Vagina (tissue), 2 donors: Measurements from ENCODE around the gene IL36A. TPM values are rescaled to one million over a fixed set of nuclear protein-coding genes. Genes with fewer than 3 reads are reported as not detected.

ENCODE experiments used
- DNase-seq, 2 donors: peaks; one replicate each; pipeline ENCODE4 v3.0.0-alpha.2; 2017; ENCODE audit errors: extremely low spot score in 2 of 2
- H3K27ac ChIP-seq: fragments of 200-600 bp; sonication (generic); one replicate; pipeline ENCODE4 v1.5.1; 2019
- H3K27me3 ChIP-seq: fragments of 200-600 bp; sonication (generic); one replicate; pipeline ENCODE4 v1.5.1; 2019
- H3K36me3 ChIP-seq, 2 donors: fragments of 200-600 bp; sonication (generic); one replicate each; pipeline ENCODE4 v1.5.1; 2017 to 2019
- H3K4me1 ChIP-seq: fragments of 200-600 bp; sonication (generic); one replicate; pipeline ENCODE4 v1.5.1; 2019
- H3K4me3 ChIP-seq, 2 donors: fragments of 200-600 bp; sonication (generic); 1 replicate in 1 of 2; 2 replicates in 1 of 2; pipeline ENCODE4 v1.5.1; 2016 to 2019
- H3K9me3 ChIP-seq: fragments of 200-600 bp; sonication (generic); one replicate; pipeline ENCODE4 v1.5.1; 2019
- POLR2A ChIP-seq, 2 donors: fragments of 450-650 bp; IDR thresholded peaks; one replicate each; pipeline ENCODE4 v1.6.1; 2017; ENCODE audit warnings: antibody characterized with exemption in 2 of 2, mild to moderate bottlenecking in 2 of 2, moderate library complexity in 2 of 2
- POLR2AphosphoS5 ChIP-seq, 2 donors: sonication (generic); formaldehyde crosslinking; IDR thresholded peaks; one replicate each; pipeline ENCODE4 v1.9.0; 2017; ENCODE audit warnings: antibody characterized with exemption in 2 of 2, mild to moderate bottlenecking in 2 of 2, low read depth in 1 of 2; ENCODE audit not compliant: insufficient read depth in 1 of 2
- intact Hi-C: fragments of 100-400 bp; cut with DNase I; formaldehyde crosslinking; loops from one replicate; pipeline ENCODE4 v1.15.1; 2023
- total RNA-seq: library from RNA; depleted of rRNA; stranded (reverse); fragments of >200 nt; gene quantifications from one replicate; pipeline ENCODE4 v1.2.3, GENCODE V29; 2016
- TF ChIP-seq, protein P1 (sequence below), 3 experiments: fragments of 450-650 bp in 2 of 3; fragments of 200-600 bp in 1 of 3; sonication (generic) in 1 of 3; IDR thresholded peaks; one replicate each; pipeline ENCODE4 v1.5.1; 2017 to 2019; ENCODE audit warnings: antibody characterized with exemption in 3 of 3, mild to moderate bottlenecking in 2 of 3, moderate library complexity in 2 of 3

IL36A gene
- total RNA-seq, 1 donor from 2014 or later = 2.7 TPM

DNA sequence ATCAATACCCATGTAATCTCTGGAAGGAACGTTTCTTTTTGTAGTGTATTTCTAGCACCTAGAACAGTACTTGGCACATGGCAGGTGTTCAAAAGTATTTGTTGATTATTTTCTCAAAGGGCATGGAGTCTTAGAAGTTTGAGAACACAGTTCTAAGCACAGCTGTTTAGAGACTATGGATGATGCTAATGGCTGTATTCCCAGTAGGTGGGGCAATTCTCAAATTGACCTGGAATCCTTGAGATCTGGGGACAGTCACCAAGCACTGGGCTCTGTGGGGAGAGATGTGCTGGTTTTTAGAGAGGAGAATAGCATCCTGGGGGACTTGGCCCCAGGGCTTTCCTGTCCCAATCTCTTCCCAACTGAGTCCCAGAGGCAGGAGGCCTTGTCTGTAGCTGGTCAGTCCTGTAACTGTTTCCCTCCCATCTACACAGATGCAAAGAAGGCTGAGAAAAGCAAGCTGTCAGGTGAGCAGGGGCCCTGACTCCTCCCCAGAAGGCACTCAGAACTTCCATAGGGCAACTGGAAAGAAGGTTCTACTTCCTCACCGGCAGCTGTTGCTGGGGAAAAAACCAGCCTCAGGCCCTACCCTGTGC is 44.9 kb upstream of the IL36A start:
- Histone ChIP-seq H3K4me1 (no peaks in the 10 kb centered on the region), H3K27me3 (no peaks in the 10 kb centered on the region), H3K27ac (no peak overlapping the region), H3K4me3 (no peak overlapping the region), H3K9me3 (no peaks in the 10 kb centered on the region), H3K36me3 (no peaks in the 10 kb centered on the region)
- DNase-seq = no peak
- TF ChIP-seq POLR2AphosphoS5 (IDR thresholded peaks at IDR 0.05; ENCODE audit: insufficient read depth in 1 of 2, low read depth in 1 of 2) = no peak
- TF ChIP-seq, protein P1, sequence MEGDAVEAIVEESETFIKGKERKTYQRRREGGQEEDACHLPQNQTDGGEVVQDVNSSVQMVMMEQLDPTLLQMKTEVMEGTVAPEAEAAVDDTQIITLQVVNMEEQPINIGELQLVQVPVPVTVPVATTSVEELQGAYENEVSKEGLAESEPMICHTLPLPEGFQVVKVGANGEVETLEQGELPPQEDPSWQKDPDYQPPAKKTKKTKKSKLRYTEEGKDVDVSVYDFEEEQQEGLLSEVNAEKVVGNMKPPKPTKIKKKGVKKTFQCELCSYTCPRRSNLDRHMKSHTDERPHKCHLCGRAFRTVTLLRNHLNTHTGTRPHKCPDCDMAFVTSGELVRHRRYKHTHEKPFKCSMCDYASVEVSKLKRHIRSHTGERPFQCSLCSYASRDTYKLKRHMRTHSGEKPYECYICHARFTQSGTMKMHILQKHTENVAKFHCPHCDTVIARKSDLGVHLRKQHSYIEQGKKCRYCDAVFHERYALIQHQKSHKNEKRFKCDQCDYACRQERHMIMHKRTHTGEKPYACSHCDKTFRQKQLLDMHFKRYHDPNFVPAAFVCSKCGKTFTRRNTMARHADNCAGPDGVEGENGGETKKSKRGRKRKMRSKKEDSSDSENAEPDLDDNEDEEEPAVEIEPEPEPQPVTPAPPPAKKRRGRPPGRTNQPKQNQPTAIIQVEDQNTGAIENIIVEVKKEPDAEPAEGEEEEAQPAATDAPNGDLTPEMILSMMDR (IDR thresholded peaks at IDR 0.05) = no peak
- no peak for TF ChIP-seq POLR2A (IDR thresholded peaks at IDR 0.05)
- intact Hi-C loops = no loop called here

DNA sequence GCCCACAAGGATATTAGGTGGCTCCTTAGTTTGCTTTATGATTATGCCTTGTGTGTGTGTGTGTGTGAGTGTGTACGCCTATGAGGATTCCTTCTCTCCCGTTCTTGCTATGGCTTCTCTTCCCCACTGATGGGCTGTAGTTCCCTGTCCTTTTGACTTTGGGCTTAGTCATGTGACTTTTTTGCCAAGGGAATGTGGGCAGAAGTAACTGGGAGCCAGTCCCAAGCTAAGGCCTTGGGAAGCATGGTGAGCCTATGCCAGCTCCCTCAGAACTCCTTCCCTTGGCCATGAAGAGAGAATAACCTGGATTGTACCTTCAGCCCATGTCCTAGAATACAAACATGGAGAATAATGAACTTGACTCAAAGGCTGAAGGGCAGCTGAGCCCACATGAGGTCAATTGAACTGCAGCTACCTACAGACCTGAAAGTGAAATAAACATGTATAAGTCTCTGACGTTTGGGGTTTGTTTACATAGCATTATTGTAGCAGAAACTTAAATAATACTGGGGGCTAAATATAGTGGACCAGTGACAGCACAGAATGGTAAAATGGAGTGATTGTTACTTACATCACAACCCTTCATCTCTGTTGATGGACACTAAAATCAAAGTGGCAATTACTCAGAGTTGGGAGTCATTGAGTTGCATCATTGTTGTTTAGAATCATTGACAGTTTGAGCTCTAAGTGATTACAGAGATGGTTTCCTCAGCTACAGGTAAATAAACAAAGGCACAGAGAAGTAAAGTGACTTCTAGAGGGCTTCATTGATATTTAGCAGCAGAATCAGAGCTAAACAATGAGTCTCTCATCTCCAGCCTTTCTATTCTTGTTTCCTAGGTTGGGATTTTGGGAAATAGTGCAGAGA is 42.7 kb upstream of the IL36A start:
- Histone ChIP-seq H3K27me3 (no peaks in the 10 kb centered on the region), H3K27ac (no peak overlapping the region), H3K4me3 (no peak overlapping the region), H3K36me3 (no peaks in the 10 kb centered on the region), H3K4me1 (no peaks in the 10 kb centered on the region), H3K9me3 (no peaks in the 10 kb centered on the region)
- DNase-seq = no peak
- TF ChIP-seq POLR2AphosphoS5 (IDR thresholded peaks at IDR 0.05; ENCODE audit: insufficient read depth in 1 of 2, low read depth in 1 of 2) (no peak), POLR2A (IDR thresholded peaks at IDR 0.05) (no peak)
- TF ChIP-seq, protein P1 (IDR thresholded peaks at IDR 0.05) = no peak
- intact Hi-C loops = no loop called here

DNA sequence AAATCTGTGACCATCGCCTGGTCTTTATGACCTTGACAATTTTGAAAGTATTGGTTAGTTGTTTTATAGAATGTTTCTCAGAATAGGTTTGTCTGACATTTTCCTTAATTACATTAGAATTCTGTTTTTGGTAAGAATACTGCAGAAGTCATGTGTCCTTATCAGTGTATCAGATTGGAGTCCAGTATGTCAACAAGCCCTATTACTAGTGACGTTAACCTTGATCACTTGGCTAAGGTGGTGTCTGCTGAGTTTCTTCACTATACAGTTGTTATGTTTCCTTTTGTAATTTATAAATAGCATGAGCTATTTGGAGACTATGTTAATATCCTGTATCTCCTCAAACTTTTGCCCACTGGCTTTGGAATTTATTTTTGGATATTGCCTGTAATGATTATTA is 38.2 kb upstream of the IL36A start:
- no peak for DNase-seq
- intact Hi-C loops = no loop called here
- TF ChIP-seq POLR2AphosphoS5 (IDR thresholded peaks at IDR 0.05; ENCODE audit: insufficient read depth in 1 of 2, low read depth in 1 of 2) = no peak
- TF ChIP-seq, protein P1 (IDR thresholded peaks at IDR 0.05) = no peak
- no peak for TF ChIP-seq POLR2A (IDR thresholded peaks at IDR 0.05)
- H3K4me1 ChIP-seq = no peaks in the 10 kb centered on the region
- H3K36me3 ChIP-seq = no peaks in the 10 kb centered on the region
- no peak overlapping the region for H3K27ac ChIP-seq
- no peaks in the 10 kb centered on the region for H3K9me3 ChIP-seq
- H3K27me3 ChIP-seq = no peaks in the 10 kb centered on the region
- no peak overlapping the region for H3K4me3 ChIP-seq

DNA sequence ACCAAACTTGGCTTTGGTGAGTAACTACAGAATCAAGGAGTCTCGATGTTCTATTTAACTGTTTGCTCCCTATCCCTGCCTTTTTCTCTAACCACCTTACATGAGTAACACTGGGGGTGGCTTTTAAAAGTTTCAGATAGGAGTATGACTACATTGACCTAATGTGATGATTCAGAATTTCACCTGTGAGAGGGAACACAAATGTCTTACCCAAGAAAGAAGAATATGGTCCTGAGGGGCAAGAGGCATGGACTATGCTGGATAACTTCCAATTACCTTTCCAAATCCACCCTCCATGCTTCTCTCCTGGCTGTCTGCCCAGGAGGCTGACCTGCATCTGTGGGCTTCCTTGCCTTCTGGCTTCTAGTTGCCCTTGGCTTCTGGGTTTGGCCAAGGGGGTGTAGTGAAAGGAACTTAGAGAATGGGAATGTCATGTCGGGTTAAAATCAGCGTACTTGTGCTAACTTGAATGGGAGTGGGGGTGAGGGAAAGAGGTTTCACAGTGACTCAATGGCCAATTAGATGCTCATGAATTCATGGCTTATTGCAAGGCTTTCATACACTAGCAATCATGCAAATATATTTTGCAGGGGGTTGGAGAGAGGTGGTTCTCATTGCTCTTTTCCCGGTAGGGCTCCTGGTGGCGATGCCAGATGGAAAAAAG is 32.7 kb upstream of the IL36A start:
- Histone ChIP-seq H3K4me3 (no peak overlapping the region), H3K36me3 (no peaks in the 10 kb centered on the region), H3K27me3 (no peaks in the 10 kb centered on the region), H3K27ac (no peak overlapping the region), H3K9me3 (no peaks in the 10 kb centered on the region), H3K4me1 (no peaks in the 10 kb centered on the region)
- no peak for DNase-seq
- TF ChIP-seq POLR2AphosphoS5 (IDR thresholded peaks at IDR 0.05; ENCODE audit: insufficient read depth in 1 of 2, low read depth in 1 of 2) = no peak
- intact Hi-C loops = no loop called here

DNA sequence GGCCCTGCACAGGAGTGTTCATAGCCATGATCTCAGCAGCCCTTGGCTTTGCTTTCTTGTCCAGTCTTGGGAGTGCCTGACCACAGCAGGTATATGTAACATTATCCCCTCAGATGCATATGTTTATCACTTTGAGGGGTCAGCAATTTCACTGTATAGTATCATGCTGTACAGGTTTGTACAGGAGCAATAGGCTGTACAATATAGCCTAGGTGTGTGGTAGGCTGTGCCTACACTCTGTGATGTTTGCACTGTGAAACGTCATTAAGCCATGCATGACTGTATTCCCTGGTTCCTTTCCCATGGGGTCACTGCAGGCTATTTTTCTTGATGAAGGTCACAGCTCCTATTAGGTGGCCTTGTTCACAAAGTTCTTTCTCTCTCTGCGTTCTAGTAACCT is 32.1 kb upstream of the IL36A start:
- TF ChIP-seq POLR2AphosphoS5 (IDR thresholded peaks at IDR 0.05; ENCODE audit: insufficient read depth in 1 of 2, low read depth in 1 of 2) (no peak), POLR2A (IDR thresholded peaks at IDR 0.05) (no peak)
- TF ChIP-seq, protein P1 (IDR thresholded peaks at IDR 0.05) = no peak
- H3K36me3 ChIP-seq = no peaks in the 10 kb centered on the region
- no peaks in the 10 kb centered on the region for H3K4me1 ChIP-seq
- intact Hi-C loops = no loop called here
- H3K27me3 ChIP-seq = no peaks in the 10 kb centered on the region
- H3K9me3 ChIP-seq = no peaks in the 10 kb centered on the region
- H3K27ac ChIP-seq = no peak overlapping the region
- H3K4me3 ChIP-seq = no peak overlapping the region
- DNase-seq = no peak
